Measurements from ENCODE around the gene VPS26C. TPM values are rescaled to one million over a fixed set of nuclear protein-coding genes. Genes with fewer than 3 reads are reported as not detected.

VPS26C gene
- total RNA-seq, 6 experiments from 2014 or later = 27.4 to 52.3 (median 31.3) TPM

GRCh38 chr21:37184784-37185593 is 82.1 kb downstream of the VPS26C start:
- no peak for ATAC-seq
- Histone ChIP-seq H3K36me3 (peaks cover 0 to 46% (median 14%) of the 10 kb centered on the region in 4 donors), H3K27me3 (no peaks in the 10 kb centered on the region), H3K4me3 (no peak overlapping the region), H3K9me3 (no peaks in the 10 kb centered on the region), H3K4me1 (no peaks in the 10 kb centered on the region), H3K27ac (no peak overlapping the region)
- TF ChIP-seq POLR2A (IDR thresholded peaks at IDR 0.05) (no peak), CTCF (IDR thresholded peaks at IDR 0.05) (no peak)
- intact Hi-C loops (cut with DNase I) = no loop called here
- no peak for DNase-seq
- 95% methylated on average over 9 of the region's 9 CpGs for whole genome bisulfite sequencing (ENCODE audit: insufficient coverage, low coverage, low lambda C conversion rate, missing lambda C conversion rate)

- DNase-seq (no peak), ATAC-seq (no peak)
- Histone ChIP-seq H3K27ac (no peak overlapping the region), H3K36me3 (peaks cover 0 to 46% (median 11%) of the 10 kb centered on the region in 4 donors), H3K27me3 (no peaks in the 10 kb centered on the region), H3K9me3 (no peaks in the 10 kb centered on the region), H3K4me3 (no peak overlapping the region), H3K4me1 (no peaks in the 10 kb centered on the region)
- intact Hi-C loops (cut with DNase I) = no loop called here
- TF ChIP-seq CTCF (IDR thresholded peaks at IDR 0.05) = no peak
- no peak for TF ChIP-seq POLR2A (IDR thresholded peaks at IDR 0.05)
- 88% methylated on average over 3 of the region's 3 CpGs for WGBS (ENCODE audit: insufficient coverage, low coverage, low lambda C conversion rate, missing lambda C conversion rate)
These were observed 83.4 kb downstream of the VPS26C start for GRCh38 chr21:37183749-37184148.

DNA sequence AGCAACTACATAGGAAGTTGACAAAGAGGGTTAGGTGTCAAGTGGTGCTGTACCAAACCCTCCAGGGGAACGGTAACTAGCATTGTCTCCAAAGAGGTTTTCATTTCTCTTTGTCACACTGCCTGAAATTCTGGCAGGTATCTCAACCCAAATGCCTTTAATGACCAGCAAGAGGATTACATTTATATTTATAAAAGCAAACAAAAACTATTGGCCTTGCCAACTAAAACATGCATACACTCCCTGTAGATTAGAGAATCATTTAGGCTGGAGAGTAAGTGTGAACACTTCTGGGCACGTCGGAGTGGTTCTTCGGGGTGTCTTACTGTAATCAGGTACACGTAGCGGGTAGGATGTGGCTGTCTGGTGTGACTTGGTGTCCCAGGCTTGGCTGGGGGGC is 84.9 kb downstream of the VPS26C start:
- 72% methylated on average over 2 of the region's 6 CpGs for WGBS (ENCODE audit: insufficient coverage, low coverage, low lambda C conversion rate, missing lambda C conversion rate)
- ATAC-seq = no peak
- no peaks in the 10 kb centered on the region for H3K27me3 ChIP-seq
- no peak overlapping the region for H3K27ac ChIP-seq
- H3K4me3 ChIP-seq = no peak overlapping the region
- TF ChIP-seq CTCF (IDR thresholded peaks at IDR 0.05) (no peak), POLR2A (IDR thresholded peaks at IDR 0.05) (no peak)
- DNase-seq = no peak
- intact Hi-C loops (cut with DNase I) = no loop called here
- H3K9me3 ChIP-seq = no peaks in the 10 kb centered on the region
- H3K4me1 ChIP-seq = no peaks in the 10 kb centered on the region
- H3K36me3 ChIP-seq = peaks cover 0 to 38% (median 7%) of the 10 kb centered on the region in 4 donors

- peaks cover 0 to 30% (median 2%) of the 10 kb centered on the region in 4 donors for H3K36me3 ChIP-seq
- 90% methylated on average over 3 of the region's 3 CpGs for WGBS (ENCODE audit: insufficient coverage, low coverage, low lambda C conversion rate, missing lambda C conversion rate)
- DNase-seq = no peak
- no peak for ATAC-seq
- H3K27me3 ChIP-seq = no peaks in the 10 kb centered on the region
- intact Hi-C loops (cut with DNase I) = no loop called here
- no peaks in the 10 kb centered on the region for H3K4me1 ChIP-seq
- TF ChIP-seq POLR2A (IDR thresholded peaks at IDR 0.05) (no peak), CTCF (IDR thresholded peaks at IDR 0.05) (no peak)
- no peak overlapping the region for H3K4me3 ChIP-seq
- no peak overlapping the region for H3K27ac ChIP-seq
- H3K9me3 ChIP-seq = no peaks in the 10 kb centered on the region
These were observed 86.1 kb downstream of the VPS26C start for GRCh38 chr21:37181059-37181458.

Measured in right lobe of liver (tissue), 6 donors.